Skeletal muscle cell (primary cell): Measurements from ENCODE around the gene ENO2.
"Not testable (repeated sequence)": the region's sequence is repeated elsewhere in the genome, so short reads cannot be mapped to it uniquely, and the experiment has no call there.

Source experiments
- DNase-seq: peaks from one replicate; pipeline ENCODE4 v3.0.0-alpha.2; 2010; ENCODE audit warnings: low read depth
- H3K4me3 ChIP-seq: 2 replicates; pipeline ENCODE4 v1.5.1; 2011; ENCODE audit warnings: low read depth, mild to moderate bottlenecking, control low read depth, low read length, moderate library complexity

The ENO2 gene

DNA sequence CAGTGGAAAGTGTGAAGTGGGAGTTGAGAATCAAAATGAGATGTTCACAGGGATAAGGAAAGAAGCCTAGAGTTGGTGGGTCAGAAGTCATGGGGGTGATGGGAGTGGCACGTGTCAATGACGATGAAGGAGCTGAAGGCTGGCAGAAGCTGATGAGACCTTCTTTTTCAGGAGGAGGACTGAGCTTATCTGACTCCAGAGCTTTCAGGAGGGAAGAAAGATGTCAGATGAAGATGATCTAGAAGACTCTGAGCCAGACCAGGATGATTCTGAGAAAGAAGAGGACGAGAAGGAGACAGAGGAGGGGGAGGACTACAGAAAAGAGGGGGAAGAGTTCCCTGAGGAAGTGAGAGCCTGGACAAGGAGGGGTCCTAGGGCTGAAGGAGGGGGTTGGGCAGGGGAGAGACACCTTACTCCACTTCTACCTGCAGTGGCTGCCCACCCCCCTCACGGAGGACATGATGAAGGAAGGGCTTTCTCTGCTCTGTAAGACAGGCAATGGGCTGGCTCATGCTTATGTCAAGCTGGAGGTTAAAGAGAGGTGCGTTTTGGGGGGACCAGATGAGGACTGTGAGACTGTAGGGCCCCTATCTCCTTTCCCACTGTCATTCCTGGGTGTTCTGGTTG, 8.9 kb upstream of the ENO2 start:
- peak overlapping the region; percentile 80 for H3K4me3 ChIP-seq
- DNase-seq: no peak

DNA sequence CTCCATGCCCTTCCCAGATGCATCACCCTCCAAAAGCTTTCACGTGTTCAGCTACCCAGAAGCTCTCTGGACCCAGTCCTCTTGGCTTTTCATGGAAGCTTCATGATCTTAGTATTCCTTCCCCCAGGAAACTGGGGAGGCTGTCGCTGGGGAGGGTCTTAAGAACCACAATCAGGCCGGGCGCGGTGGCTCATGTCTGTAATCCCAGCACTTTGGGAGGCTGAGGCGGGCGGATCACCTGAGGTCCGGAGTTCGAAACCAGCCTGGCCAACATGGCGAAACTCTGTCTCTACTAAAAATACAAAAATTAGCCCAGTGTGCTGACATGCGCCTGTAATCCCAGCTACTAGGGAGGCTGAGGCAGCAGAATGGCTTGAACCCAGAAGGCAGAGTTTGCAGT, 6.2 kb upstream of the ENO2 start:
- not testable (repeated sequence) for DNase-seq, H3K4me3 ChIP-seq

GRCh38 chr12:6909421-6910145, 4.8 kb upstream of the ENO2 start:
- H3K4me3 ChIP-seq: no peak overlapping the region
- no peak for DNase-seq

GRCh38 chr12:6912164-6912935, 2.0 kb upstream of the ENO2 start:
- no peak overlapping the region for H3K4me3 ChIP-seq
- DNase-seq: no peak

DNA sequence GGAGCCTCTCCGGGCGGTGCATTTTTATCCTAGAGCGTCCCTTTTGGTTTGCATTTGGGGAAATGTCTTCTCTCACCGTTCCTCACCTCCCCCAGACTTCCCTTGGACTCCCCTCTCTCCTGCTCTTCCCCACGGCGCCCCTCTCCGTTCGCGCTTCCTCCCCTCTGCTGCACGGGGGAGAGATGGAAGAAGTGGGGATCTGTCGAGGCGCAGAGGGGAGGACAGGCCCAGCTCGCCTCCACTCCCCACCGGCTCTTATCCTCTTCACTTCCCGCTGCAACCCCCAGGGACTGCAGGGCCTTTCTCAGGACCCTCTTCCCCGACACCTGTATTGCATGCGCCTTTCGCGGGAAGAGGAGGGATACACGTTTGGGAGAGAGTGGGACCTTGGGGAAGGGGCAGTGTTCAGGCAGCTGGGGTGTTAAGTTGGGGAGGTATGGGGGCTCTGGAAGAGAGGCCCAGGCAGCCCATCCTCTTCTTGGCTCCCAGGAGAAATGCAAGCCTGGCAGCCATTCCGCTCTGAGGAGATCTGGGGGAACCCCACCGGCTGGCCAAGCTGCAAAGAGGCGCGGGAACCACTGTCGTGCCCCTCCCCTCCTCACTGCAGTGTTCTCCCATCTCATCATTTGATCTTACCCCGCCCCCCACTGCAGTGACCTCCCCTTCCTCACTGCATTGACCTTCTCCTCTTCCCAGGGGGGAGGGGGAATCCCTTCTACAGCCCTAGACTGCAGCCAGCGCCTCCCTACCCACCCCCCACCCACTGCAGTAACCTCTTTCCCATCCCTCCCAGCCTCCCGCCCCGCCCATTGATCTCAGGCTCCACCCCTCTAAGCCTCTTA, 788 bp downstream of the ENO2 start:
- no peak for DNase-seq
- H3K4me3 ChIP-seq: peak overlapping the region; percentile 83

DNA sequence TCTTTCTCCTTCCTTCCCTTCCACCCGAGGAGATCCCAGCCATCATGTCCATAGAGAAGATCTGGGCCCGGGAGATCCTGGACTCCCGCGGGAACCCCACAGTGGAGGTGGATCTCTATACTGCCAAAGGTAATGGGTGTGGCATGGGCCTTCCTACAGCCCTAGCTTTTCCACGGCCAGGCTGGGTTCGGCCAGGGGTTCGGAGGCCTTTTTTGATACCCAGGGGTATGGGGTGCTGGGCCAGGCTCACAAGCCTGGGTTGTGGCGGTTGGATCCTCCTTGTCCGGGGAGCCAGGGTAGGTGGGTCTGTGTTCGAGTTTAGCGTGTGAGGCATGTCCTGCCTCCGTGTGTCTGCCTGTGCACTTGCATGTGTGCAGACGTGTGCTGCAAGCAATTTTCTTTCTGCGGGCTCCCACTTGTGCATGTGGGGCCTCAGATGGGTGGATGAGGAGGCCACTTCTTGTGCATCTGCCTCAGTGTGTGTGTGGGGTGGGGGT, 1.5 kb downstream of the ENO2 start:
- DNase-seq: no peak
- H3K4me3 ChIP-seq: peak overlapping the region; percentile 83

- DNase-seq: no peak
- peak overlapping the region; percentile 2 for H3K4me3 ChIP-seq
Measured at GRCh38 chr12:6916426-6917200, 2.2 kb downstream of the ENO2 start.

DNA sequence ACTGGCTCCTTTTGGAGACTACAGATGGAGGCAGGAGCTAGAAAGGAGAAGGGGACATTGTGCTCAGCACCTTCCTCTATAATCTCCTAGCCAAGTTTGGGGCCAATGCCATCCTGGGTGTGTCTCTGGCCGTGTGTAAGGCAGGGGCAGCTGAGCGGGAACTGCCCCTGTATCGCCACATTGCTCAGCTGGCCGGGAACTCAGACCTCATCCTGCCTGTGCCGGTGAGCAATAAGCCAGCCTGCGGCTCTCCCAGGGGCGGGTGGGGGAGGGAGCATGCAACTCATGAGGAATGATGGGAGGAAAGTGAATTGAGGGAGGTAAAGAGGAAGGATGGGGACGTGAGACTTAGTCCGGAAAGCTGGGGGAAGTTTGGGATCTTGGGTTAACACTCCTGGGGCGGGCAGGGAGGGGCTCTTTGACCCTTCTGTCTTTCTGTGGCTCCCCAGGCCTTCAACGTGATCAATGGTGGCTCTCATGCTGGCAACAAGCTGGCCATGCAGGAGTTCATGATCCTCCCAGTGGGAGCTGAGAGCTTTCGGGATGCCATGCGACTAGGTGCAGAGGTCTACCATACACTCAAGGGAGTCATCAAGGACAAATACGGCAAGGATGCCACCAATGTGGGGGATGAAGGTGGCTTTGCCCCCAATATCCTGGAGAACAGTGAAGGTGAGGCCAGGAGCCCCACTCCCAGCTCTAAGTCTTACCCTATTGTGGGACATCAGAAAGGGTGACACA, 3.3 kb downstream of the ENO2 start:
- no peak for DNase-seq
- no peak overlapping the region for H3K4me3 ChIP-seq

- H3K4me3 ChIP-seq: no peak overlapping the region
- DNase-seq: no peak
Measured at GRCh38 chr12:6919588-6919987, 5.2 kb downstream of the ENO2 start.

- DNase-seq: no peak
- H3K4me3 ChIP-seq: no peak overlapping the region
Measured at GRCh38 chr12:6921539-6921938, 7.2 kb downstream of the ENO2 start.

GRCh38 chr12:6921996-6922946, 7.9 kb downstream of the ENO2 start:
- no peak overlapping the region for H3K4me3 ChIP-seq
- DNase-seq: no peak

DNA sequence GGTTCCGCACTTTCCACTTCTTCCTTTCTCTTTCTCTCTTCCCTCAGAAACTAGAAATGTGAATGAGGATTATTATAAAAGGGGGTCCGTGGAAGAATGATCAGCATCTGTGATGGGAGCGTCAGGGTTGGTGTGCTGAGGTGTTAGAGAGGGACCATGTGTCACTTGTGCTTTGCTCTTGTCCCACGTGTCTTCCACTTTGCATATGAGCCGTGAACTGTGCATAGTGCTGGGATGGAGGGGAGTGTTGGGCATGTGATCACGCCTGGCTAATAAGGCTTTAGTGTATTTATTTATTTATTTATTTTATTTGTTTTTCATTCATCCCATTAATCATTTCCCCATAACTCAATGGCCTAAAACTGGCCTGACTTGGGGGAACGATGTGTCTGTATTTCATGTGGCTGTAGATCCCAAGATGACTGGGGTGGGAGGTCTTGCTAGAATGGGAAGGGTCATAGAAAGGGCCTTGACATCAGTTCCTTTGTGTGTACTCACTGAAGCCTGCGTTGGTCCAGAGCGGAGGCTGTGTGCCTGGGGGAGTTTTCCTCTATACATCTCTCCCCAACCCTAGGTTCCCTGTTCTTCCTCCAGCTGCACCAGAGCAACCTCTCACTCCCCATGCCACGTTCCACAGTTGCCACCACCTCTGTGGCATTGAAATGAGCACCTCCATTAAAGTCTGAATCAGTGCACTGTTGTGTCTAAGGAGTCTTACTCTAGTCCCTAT, 8.8 kb downstream of the ENO2 start:
- no peak for DNase-seq
- H3K4me3 ChIP-seq: no peak overlapping the region

GRCh38 chr12:6923851-6924250, 9.5 kb downstream of the ENO2 start:
- DNase-seq: no peak
- H3K4me3 ChIP-seq: no peak overlapping the region

- no peak overlapping the region for H3K4me3 ChIP-seq
- no peak for DNase-seq
Measured at GRCh38 chr12:6925239-6925539, 10.8 kb downstream of the ENO2 start.

GRCh38 chr12:6925540-6926279, 11.3 kb downstream of the ENO2 start:
- peak; percentile 68 for DNase-seq
- H3K4me3 ChIP-seq: peak overlapping the region; percentile 39

DNA sequence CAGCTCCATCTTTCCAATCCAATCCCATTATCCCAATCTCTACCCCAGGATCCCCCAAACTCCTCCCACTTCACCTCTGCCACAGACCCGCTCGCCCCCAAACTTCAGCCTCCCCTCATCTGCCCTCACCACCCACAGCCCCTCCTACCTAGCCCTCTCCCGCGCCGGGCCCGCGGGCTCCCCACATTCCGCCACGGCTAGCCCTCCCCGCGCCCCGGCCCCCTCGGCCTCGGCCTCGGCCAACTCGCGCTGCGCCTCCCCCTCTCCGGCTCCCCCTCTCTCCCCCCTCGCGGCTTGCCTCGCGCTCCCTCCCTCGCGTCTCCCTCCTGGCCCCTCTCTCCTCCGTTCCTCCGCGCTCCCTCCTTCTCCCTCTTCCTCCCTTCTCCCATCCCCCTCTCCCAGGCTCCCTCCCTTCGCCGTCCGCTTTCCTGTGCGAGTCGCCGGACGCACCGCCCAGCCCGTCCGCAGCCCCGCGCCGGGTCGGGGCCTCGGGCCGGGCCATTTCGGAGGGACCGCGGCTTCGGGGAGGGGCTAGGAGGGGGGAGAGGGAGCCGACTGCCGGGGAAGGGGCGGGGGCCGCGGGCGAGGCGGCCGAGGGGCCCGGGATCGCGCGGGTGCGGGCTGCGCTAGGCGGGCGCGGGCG, 13.1 kb downstream of the ENO2 start, which contains the start of gene ATN1:
ATN1 (plus strand) TSS at position 581 of the 643 bp plus-strand sequence. CDS start 6,043 bp downstream, outside the sequence.
- H3K4me3 ChIP-seq: peak within 1 kb of the TSS; percentile 85

More for the DNA sequence above, 13.1 kb downstream of the ENO2 start, which contains the start of gene ATN1:
- peak; percentile 37 for DNase-seq
